NCI-H1930 (cell line): Measurements from ENCODE around the gene OR51G1.
"Not testable (repeated sequence)": the region's sequence is repeated elsewhere in the genome, so short reads cannot be mapped to it uniquely, and the experiment has no call there.

ENCODE experiments used
- DNase-seq, 2 experiments: peaks; one replicate each; lab custom pipeline; 2025; lab: John Stamatoyannopoulos, UW

Gene OR51G1, protein sequence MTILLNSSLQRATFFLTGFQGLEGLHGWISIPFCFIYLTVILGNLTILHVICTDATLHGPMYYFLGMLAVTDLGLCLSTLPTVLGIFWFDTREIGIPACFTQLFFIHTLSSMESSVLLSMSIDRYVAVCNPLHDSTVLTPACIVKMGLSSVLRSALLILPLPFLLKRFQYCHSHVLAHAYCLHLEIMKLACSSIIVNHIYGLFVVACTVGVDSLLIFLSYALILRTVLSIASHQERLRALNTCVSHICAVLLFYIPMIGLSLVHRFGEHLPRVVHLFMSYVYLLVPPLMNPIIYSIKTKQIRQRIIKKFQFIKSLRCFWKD

DNA sequence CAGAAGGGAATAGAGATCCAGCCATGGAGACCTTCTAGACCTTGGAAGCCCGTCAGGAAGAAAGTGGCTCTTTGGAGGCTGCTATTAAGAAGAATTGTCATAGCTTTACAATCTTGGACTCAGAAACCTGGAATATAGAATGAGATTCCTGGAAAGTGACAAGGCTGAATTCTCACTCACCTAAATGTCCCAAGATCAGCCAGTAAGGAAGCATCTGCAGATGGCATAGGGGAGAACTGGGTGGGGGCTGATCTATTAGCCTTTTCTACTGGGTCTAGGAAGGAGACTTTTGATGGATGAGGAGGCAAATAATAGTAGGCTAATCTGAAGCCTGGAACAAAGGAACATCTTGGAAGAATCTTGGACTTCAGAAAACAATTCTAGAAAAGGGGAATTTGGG lies at the start of gene OR51G1:
Gene OR51G1 (minus strand): TSS at position 101 of the 400 bp plus-strand sequence. CDS start 0 bp downstream, at position 101.
- DNase-seq = no peak

- no peak for DNase-seq
These were observed 38.7 kb upstream of the OR51G1 start for GRCh38 chr11:4962816-4963215.

DNA sequence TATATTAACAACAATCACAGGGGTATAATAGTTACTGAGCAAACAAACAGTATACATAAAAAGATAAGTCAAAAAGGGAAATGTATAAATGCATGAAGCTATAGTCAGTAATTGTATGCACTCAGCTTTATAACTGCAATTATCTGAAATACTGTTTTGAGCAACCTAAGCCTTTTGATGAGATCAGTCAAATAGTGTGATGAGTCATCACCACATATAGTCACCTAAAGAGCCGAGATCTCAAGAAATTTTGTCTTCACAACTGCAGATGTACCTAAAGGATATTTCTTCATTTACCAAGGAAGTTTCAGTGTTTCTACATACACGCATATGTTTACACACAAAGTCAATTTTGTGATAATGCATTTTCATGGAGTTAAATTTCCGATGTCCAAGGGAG lies 36.7 kb upstream of the OR51G1 start:
- DNase-seq = peak; percentile 30 to 74

- DNase-seq = no peak
These were observed 33.3 kb upstream of the OR51G1 start for GRCh38 chr11:4957396-4957795.

- not testable (repeated sequence) for DNase-seq
These were observed 31.5 kb upstream of the OR51G1 start, which contains the start of gene OR51A2 for GRCh38 chr11:4955613-4956012. OR51A2 (minus strand) TSS chr11:4955713; CDS start chr11:4955713, 0 bp downstream.

GRCh38 chr11:4947505-4947904 lies 23.4 kb upstream of the OR51G1 start, which contains the start of gene OR51A4:
OR51A4 (minus strand) TSS chr11:4947605; CDS start chr11:4947100, 505 bp downstream.
- DNase-seq = no peak

GRCh38 chr11:4936745-4937144 lies 12.6 kb upstream of the OR51G1 start:
- DNase-seq = no peak

GRCh38 chr11:4932751-4933150 lies 8.6 kb upstream of the OR51G1 start:
- DNase-seq = no peak

DNA sequence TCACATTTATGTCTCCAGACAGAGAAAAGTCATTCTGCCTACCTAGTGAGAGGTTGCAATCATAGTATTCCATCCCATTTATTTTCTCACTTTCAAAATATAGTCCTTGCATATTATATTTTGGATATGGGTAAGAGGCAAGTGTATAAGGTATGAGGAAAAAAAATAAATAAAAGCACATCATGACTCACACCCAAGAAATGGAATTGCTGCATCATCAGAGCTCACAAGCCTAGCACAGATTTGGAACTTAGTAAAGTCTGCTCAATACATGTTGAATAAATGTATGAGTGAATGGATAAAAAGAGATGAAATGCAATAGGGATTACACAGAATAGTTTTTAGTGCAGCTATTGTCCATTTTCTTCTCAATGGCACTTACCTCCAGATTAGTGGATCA lies 2.5 kb upstream of the OR51G1 start:
- DNase-seq = no peak

DNA sequence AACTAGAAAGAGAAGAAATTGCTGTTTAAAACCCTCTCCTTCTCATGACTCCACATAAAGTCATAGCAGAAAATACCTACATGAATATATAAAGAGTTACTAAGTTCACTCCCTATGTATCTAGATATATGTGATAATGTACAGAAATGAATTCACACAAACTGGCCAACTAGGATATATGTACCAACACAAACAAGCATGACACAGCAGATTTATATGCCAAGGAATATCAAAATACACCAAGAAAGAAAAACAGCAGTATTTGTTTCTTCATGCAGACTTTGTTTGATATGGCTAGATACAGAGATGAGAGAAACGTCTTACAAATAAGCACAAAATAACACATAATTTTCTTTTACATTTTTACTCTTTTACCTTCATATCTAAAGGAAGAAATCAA lies 1.8 kb downstream of the OR51G1 start:
- DNase-seq = no peak

- no peak for DNase-seq
These were observed 2.3 kb downstream of the OR51G1 start for GRCh38 chr11:4921796-4922195.

- DNase-seq = no peak
These were observed 4.9 kb downstream of the OR51G1 start, which contains the start of gene OR51G2 for GRCh38 chr11:4919250-4919649. OR51G2 (minus strand) TSS chr11:4919350; CDS start chr11:4915663, 3,687 bp downstream.

- no peak for DNase-seq
These were observed 7.6 kb downstream of the OR51G1 start for GRCh38 chr11:4916581-4916980.

DNA sequence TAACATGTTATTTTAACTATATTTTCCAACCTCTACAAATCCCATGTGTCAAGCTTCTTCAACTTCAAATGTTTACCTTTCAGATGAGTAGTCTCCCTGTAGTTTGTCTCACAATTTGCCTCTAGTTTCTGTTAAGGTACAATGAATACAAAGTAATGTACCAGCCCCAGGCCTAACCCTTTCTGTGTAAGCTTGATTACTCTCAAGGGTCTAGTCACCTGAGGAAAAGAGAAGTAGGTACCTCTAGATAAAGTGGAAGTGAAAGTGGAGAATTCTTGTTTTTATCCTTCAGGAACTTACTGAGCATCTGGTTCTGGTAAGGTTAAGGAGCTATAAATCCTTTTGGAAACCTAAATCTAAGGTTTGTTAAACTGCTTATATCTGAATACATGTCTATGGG lies 20.7 kb downstream of the OR51G1 start, which contains the start of gene OR51A7:
Gene OR51A7 (plus strand): TSS at position 300 of the 400 bp plus-strand sequence. CDS start 3,587 bp downstream, outside the sequence.
- no peak for DNase-seq

GRCh38 chr11:4891996-4892640 lies 32.0 kb downstream of the OR51G1 start:
- no peak for DNase-seq

DNA sequence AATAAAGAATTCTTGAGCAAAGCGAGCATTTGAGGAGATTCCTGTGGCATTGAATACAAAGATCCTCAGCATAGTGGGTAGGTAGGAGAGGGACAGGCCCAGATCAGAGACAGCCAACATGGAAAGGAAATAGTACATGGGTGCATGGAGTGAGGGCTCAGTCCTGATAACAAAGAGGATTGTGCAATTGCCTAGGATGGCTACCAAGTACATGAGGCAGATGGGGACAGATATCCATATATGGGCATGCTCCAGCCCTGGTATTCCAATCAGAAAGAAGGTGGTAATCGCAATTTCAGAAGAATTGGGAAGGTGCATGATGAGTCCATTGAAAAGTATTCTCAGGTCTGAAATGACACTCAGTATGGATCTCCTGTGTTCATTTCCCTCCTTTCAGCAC lies 33.9 kb downstream of the OR51G1 start:
- no peak for DNase-seq

GRCh38 chr11:4887591-4887990 lies 36.5 kb downstream of the OR51G1 start:
- DNase-seq = no peak

- DNase-seq = no peak
These were observed 38.0 kb downstream of the OR51G1 start for GRCh38 chr11:4886186-4886585.

GRCh38 chr11:4884361-4884760 lies 39.8 kb downstream of the OR51G1 start:
- DNase-seq = no peak

DNA sequence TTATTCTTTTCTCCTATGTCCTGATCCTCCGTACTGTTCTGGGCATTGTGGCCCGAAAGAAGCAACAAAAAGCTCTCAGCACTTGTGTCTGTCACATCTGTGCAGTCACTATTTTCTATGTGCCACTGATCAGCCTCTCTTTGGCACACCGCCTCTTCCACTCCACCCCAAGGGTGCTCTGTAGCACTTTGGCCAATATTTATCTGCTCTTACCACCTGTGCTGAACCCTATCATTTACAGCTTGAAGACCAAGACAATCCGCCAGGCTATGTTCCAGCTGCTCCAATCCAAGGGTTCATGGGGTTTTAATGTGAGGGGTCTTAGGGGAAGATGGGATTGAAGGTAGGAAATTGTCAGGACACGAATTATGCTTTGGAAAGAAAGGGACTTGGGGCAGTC lies 41.6 kb downstream of the OR51G1 start:
- no peak for DNase-seq

GRCh38 chr11:4881860-4882500 lies 42.2 kb downstream of the OR51G1 start, which contains the start of gene OR51T1:
OR51T1 (plus strand) TSS chr11:4881900; CDS start chr11:4881900, 0 bp downstream.
- no peak for DNase-seq

GRCh38 chr11:4881188-4881587 lies 43.0 kb downstream of the OR51G1 start:
- DNase-seq = no peak
